NCI-H2227 treated with DMSO at 0.1 percent for 48 hours (cell line): Measurements from ENCODE around the gene CPA1.

ENCODE experiments used
- DNase-seq: peaks from one replicate; lab custom pipeline; 2025; lab: John Stamatoyannopoulos, UW

The CPA1 gene

DNA sequence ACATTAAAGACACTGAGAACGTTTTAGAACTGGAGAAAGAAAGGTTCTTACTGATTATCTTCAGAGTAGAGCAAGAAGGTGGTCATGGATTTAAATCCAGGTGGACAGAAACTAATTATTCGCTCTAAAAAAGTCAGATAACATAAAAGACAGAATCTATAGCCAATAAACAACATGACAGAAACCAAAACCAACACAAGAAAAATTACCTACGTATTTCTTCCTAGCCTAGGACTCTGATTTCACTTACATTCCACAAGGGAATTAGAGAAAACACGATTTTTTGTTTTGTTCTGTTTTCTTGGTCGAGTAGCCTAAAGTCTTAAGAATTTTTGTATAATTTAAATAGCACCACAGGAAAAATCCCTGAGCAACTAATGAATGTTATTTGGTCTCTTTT lies 15.1 kb downstream of the CPA1 start:
- DNase-seq: no peak

DNA sequence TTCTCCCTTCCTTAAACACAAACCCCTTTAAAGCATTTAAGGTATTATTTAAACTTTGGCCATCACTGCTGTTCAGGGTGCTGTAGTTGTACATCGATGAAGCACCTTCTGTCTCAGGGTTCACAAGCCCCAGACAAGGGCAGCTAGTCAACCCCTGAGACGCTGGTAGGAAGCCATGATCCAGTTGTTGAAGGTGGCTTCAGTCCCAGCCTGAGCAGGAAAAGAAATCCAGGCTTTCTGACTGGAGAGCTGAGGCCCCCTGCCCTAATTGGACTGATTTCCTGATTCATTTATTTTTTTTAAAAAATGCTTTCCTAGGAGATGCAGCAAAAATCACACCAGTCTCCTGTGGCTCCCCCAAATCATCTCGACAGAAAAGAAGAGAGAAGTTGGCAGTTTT lies 15.8 kb downstream of the CPA1 start:
- DNase-seq: no peak

DNA sequence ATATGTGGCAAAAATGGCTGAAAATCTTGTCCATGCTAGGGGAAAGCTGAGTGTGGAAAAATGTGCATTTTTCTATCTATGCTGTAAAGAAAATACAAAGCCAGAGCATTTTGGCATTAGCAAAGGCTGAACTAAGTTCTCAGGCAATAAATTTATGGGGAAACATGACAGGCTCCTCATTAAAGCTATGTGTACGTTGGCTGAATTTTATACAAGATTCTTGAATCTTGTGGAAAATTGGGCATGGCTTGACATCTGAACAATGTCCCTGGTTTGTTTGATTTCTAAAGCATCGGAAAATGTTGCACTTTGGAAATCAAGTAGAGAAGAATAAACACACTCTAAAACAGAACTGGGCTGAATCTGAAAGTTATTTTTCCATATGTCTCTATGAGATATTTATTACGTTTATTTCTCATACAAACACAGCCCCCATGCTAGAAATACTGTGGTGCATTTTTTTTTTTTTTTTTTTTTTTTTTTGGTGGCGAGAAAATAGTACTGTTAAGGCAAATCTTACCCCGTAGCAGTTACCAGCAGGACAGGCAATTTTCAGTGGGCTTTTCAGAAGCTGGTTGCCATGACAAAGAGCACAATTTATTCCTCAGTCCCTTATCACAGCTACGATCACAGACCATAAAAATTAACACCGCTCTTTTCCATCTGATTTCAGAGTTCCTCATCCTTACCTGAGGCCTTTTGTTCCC lies 16.9 kb downstream of the CPA1 start:
- DNase-seq: no peak

DNA sequence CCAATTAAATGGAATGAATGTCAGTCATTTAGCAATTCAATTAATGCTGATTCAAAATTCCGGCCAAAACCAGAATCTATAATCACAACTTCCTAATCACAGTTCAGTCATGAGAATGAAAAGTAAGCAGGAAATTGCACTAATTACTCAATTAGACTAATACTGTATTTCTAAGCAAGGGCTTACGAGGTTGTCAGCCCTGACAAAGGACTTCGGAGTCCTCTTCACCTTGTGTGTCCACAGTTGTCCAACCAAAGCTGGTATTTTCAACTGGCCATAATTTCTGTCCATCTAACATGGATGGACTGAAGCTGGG lies 17.4 kb downstream of the CPA1 start:
- no peak for DNase-seq

DNA sequence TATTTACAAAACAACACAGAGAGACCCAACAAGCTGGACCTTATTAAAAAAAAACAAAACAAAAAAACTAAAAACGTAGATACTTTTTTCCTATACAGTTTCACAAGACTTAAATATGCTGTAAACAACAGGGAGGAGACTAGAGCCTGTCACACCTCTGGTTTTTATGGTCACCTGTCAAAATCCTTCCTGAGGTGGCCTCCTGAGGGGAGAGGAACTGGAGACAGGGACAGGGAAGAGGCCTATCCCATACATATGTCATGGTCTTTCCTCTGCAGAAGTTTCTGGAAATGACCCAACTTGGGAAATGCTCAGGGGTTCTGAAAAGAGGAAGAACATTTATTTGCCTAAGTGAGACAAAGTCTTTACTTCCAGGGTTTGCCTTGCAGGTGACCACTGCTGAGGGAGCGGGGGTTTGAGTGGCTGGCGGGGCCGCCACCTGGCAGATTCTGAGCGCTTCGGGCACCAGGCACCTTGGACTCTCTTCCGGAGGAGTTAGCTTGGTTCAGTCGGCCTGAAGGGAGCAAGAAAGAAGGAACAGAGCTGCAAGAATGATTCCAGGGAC lies 18.3 kb downstream of the CPA1 start:
- DNase-seq: no peak

DNA sequence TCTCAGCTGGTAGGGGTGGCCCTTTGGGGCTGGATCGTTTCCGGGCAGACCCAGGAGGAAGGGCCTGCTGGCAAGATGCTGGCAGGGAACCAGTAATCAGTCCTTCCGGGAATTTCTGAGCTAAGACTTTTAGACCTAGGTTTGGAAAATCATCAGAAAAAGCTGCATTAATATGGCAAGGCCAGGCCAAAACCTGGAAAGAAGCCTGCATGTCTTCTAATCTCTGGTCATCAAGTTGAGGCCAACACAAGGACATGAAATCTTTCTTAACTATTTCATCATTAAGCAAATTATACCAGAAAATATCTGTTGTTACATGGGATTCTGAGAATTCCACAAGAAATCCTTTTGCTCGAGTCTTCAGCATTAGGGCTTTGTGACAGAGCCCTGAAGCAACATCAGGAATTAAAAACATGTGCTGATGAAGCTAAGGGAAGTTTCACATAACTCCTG lies 19.9 kb downstream of the CPA1 start:
- DNase-seq: no peak

DNA sequence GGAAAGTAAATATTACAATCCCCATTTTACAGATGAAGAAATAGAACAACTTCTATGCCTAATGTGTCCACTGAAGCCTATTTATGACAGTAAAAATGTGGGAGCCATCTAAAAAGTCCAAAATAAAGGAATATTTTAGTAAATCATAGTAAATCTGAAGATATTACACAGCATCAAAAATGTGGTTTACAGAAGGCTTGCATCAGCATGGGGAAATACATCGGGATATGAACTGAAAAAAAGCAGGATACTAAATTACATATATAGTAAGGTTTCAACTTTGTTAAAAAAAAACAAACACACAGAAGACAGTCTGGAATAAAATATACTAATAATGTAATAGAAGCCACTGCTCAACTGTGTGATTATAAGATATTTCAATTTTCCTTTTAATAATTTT lies 20.8 kb downstream of the CPA1 start:
- DNase-seq: no peak

DNA sequence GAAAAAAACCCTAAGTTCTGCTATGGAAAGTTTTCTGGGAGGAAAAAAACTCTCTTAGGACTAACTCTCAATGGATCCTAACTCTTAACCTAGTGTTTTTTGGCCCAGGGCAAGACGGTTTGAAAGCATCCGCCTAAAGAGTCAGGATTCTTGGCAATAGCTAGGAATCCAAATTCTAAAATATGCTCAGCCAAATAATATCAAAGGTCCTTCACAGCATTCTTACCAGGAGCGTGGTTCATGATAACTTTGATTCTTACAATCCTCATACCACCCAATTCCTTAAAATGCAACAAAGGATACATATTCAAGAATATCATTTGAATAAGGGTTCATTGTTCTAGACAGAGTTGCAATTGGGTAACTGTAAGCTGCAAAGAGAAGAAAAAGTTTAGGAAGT lies 21.3 kb downstream of the CPA1 start:
- no peak for DNase-seq

DNA sequence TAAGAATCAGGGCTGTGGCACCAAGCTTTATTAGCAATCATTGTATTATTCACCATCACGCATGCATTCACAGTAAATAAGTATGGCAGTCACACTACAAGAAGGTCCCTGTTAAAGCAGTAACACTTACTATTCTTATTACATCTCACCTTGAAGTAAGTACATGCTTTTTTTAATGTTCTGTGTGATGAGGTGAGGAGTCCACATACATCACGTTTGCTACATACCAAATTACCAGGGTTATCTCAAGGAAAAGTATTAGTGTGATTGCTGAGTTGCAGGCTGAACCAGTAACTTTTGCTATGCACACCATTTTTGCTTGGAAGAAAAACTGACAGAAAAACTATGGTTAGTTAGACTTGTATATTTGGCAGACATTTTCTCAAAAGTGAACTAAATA lies 24.7 kb downstream of the CPA1 start:
- DNase-seq: no peak

DNA sequence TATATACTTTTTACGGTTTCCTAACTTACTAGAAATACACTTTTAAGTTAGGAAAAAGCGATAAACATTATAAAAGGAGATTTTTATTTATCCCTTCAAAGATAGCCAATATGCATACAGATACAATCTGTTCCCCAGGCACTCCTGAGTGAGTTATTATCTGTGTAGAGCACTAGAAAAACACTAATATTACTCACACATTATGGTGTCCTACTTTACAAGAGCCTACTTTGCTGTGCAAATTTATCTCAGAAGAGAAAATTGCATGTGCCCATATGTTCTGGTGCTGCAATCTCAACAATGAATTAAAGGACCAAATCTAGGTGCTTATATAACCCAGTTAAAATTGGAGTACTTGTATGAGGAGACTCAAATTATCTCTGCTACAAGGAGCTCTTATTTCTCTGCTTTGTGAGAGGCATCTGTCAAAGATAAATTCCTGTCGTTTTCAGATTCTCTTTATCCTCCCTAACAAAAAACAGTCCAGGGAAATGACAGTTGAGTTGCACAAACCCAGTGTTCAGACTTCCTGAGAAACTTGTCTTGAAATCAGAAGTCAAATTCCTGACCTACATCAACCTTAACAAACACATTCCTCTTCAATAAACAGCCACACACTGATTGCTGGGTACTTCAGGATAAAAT lies 28.9 kb downstream of the CPA1 start:
- peak; percentile 96 for DNase-seq

DNA sequence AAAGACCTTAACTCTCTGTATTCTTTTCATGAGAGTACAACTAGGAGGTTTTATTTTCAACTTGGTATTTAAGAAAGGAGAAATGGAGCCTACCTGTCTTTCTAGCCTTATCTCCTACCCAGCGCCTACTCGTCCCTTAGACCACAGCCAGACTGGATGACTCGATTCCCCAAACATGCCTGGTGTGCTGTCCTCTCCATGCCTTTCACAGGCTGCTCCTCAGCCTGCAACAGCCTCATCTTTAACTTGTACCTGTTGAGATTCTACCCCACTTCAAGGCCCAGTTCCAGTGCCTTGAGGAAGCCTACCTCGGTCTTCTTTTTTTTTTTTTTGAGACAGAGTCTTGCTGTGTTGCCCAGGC lies 29.4 kb downstream of the CPA1 start:
- DNase-seq: no peak

DNA sequence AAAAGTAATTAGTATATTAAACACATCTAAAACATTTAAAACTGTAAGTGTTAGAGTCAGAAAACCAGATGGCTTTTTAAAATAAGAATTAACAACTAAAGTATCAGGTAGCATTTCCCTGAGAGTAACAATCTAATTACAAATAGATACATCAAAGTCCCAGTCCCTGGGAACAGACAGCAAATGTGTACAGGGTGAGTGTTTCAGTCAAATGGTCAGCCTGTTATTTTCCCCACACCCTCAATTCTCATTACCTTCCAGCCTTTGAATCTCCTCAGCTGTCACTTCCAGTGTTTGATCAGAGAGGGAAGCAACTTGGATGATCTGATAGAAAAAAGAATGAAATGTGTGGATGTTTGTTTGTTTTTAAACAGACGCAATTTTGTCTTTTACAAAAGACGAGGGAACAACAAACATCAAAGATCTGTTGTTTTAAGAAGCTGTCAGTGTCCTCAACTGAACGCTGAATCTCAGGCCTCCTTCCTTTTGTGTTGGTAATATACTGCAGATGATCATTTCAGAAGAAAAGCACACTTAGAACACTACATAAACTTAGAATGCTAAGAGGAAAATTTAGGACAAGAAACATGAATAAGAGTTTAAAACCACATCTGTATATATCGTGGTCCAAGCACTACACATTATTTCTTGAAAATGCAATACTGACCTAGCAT lies 30.7 kb downstream of the CPA1 start:
- peak; percentile 69 for DNase-seq

DNA sequence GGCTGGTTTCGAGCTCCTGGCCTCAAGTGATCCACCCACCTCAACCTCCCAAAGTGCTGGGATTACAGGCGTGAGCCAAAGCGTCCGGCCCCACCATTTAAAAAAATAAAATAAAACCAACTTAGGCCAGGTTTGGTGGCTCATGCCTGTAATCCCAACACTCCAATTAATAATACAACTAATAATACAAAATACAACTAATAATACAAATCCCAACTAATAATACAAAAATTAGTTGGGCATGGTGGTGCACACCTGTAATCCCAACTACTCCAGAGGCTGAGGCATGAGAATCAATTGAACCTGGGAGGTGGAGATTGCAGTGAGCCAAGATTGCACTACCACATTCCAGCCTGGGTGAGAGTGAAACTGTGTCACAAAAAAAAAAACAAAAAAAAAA lies 32.9 kb downstream of the CPA1 start:
- DNase-seq: no peak

DNA sequence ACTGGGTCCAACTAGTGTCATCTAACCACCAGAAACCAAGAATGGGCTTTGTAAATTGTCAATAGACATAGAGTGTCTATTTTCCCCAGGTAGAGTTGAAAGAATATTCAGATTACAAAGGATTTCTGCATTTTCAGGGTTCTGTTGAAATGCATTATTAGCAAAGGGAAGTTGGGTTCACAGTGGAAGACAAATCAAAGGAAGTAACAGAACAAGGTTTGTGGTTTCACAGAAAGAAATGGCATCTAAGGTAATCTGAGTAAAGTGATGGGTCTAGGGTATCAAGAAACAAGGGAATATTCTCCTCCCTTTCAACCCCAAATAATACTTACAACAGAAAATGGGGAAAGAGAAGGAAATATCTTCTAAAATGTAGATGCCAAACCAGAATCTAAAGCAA lies 34.7 kb downstream of the CPA1 start:
- DNase-seq: no peak

DNA sequence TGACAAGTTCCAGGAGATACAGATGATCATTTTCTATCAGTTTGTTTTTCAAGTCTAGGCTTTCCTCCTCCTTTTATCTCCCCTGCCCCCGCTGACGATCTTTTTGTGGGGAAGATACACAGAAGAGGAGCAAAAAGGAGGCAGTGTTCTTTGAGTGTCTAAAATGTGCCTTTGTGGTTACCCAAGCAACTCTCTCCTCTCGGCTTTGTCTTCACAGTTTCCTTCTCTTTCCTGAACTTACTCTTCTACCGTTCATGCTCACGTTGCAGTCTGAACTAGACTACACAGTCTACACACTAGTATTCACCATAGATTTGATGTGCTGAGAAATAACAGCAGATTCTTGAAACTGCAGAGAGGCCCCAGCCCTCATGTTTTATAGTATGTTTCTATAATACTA lies 36.9 kb downstream of the CPA1 start:
- DNase-seq: no peak

DNA sequence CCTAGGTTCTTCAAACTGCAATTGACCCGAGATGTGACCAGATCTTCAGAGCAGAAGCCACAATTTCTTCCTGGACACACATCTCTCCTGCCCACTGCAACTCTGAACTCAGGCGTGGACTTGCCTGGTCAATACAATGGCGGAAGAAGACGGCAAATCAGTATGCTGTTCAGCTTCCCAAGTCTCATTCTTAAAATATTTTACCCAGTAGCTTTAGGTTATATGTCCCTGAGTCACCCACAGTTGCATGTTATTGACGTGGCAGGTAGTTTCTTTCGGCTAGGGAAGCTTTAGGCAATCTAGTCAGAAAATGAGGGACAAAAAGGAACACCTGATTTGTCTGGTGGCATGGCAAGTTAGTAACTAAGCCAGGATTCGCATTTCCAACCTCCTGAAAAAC lies 38.0 kb downstream of the CPA1 start:
- no peak for DNase-seq

DNA sequence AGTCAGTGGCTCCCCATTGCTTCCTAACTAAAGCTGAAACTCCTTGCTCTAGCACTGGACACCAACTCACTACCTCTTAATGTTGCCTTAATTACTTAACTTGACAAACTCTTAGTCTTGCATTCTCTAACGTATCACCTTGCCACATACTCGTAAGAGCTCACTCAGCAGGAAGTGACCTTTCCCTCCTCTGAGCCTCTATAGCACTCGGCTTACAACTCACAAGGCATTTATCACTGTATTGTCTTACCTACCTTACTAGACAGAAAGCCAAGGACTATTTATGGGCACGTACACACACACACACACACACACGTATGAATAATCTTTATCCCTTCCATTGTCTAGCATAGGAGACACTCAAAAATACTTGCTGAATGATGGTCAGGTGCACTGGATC lies 39.4 kb downstream of the CPA1 start:
- DNase-seq: peak; percentile 75

DNA sequence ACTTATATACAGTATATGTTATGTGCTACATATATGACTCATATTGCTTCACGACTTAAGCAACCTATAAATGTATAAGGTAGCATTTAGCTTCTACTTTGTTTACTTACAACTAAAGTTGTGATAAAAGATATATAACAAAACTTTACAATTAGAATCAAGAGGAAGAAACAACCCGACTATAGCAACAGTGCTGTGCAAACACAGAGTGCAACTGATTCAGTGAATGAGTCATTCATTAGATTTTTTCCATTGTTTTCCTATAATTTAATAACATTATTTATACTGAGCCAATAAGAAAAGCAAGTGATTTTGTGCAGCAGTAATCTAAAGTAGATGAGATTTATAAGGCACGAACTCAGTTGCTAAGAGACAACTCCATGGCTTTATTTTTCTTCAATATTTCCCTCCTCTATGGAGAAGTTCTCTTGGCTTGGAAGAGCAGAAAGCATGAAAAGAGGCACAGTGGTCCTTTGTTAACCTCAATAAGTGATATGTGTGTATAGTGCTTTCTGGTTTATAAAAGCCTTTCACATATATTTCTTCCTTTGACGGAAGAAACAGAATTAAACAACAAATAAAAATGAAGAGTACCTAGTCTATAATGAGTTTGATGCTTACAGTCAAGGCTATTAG lies 40.8 kb downstream of the CPA1 start:
- DNase-seq: no peak

DNA sequence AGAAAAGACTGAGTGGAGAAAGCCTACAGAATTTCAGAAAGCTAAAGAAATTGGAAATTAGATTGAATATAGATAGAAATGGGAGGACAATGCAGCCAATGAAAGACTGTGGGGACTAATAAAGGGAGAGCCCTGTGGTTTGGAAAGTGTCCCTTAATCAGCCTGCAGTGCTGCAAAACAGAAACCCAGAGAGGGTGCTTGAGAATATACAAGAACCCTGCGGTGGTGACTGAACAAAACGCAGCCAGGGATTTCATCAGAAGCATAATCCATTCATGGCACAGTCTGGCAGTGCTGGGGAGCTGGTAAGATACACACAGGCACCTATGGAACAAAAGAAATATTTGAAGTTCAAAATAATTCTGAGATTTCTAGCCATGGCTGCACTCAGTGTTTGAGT lies 41.4 kb downstream of the CPA1 start:
- peak; percentile 68 for DNase-seq

DNA sequence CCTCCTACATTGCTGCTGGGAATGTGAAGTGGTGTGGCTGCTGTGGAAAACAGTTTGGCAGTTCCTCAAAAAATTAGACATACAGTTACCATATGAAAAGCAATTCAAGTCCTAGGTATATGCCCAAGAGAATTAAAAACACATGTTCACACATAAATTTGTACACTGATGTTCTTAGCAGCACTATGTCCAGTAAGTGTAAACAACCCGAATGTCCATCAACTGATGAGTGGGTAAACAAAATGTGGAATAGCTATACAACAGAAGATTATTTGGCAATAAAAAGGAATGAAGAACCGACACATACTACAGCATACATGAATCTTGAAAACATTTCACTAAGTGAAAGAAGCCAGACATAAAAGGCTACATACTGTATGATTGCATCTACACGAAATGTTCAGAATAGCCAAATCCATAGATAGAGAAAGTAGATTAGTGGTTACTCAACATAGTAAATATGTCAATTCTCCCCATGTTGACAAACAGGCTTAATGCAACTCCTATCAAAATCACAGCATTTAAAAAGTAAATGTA lies 43.3 kb downstream of the CPA1 start:
- DNase-seq: no peak

DNA sequence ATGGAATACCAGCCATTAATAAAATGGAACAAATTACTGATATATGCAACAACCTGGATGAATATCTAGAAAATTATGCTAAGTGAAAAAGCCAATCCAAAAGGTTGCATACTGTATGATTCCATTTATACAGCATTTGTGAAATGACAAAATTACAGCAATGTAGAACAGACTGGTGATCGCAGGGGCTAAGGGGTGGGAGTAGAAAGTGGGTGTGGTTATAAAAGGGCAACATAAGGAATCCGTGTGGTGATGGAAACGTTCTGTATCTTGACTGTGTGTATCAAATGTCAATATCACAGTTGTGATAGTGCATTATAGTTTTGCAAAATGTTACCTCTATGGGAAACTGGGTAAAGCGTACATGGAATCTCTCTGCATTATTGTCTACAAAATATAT lies 45.5 kb downstream of the CPA1 start:
- DNase-seq: peak; percentile 77

DNA sequence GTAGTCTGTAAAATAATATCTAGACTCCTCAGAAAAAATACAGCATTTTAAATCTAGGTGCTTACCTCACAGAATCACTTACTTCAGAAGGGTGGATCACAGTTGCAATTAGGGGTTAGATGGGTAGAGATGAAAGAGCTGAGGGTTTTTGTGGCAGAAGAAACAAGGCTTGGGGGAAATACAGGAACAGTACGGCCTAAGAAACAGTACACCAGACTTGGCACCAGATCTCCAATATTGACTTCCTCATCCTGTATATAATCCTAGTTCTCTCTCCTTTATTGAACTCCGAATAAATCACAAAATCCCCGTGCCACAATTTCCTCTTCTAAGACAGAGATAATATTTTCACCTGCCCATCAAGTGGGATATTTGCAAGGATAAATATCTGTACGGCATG lies 46.3 kb downstream of the CPA1 start:
- DNase-seq: peak; percentile 72

DNA sequence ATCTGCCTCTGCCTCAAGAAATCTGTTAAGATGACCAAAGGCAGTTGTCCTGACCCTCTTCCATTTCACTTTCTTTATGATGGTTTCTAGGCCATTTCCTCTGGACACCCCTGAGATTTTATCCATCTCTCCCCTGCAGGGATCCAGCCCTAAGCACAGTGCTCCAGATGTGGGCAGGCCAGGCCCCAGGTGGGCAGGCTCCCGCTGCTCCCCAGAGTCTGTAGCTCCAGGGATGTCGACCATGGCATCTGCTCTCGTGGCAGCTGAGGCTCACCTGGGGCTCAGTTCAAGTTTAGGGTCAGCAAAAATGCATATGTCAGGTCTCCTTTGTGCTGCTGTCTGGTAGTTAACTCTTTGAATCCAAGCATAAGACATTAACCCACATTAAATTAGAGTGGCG lies 48.7 kb downstream of the CPA1 start:
- no peak for DNase-seq
